GM21786 (cell line): ENCODE results near the gene TBC1D3L.
"Not testable (repeated sequence)": the region's sequence is repeated elsewhere in the genome, so short reads cannot be mapped to it uniquely, and the experiment has no call there.

Experiments used
- ATAC-seq: cut with Tn5 transposase; IDR thresholded peaks from one replicate; pipeline ENCODE4 v1.9.1; 2021; ENCODE audit not compliant: unreplicated experiment

The TBC1D3L gene

DNA sequence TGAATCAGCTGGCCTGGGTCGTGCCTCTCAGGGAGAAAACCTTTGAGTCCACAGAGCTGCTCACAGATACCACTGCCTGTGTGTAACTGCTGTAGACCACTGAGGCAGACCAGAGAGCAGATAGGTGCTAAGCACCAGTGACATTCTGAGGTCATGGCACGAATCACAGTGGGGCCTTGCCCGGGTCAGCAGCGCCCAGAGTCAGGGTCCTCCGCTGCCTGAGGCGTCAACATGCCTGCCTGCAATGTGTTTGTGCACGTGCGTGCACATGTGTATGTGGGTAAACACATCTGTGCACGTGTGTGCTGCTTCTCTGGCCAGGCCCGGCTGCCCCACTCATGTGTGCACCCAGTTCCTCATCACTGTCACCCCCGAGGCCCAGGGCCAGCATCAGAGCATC, at the start of gene TBC1D3L:
Gene TBC1D3L, minus strand, starts transcription at position 101 of the 400 bp plus-strand sequence. CDS start 1,540 bp downstream, outside the sequence.
- not testable (repeated sequence) for ATAC-seq

- not testable (repeated sequence) for ATAC-seq
Observed at GRCh38 chr17:38003676-38004075, 14.8 kb upstream of the TBC1D3L start, which contains the start of gene TBC1D3D. TBC1D3D (plus strand) TSS chr17:38003976; CDS start chr17:38005561, 1,585 bp downstream.
